ENCODE results near the gene UNCX. TPM values are rescaled to one million over a fixed set of nuclear protein-coding genes. Genes with fewer than 3 reads are reported as not detected.

UNCX gene
- total RNA-seq, 1 experiment from 2014 or later, result not detected

GRCh38 chr7:1267016-1267900 is 34.6 kb downstream of the UNCX start:
- ChIA-PET RAD21 (ENCODE audit: low non-redundant PET in 1 of 2, low total read pairs in 2 of 2, uncharacterized antibody in 2 of 2, unreplicated experiment in 2 of 2) (no interaction called here), CTCF (no interaction called here), POLR2A (no interaction called here)
- no peaks in the 10 kb centered on the region for H3K36me3 ChIP-seq (ENCODE audit: control insufficient read depth in 1 of 2, insufficient read depth in 2 of 2, low read length in 2 of 2)
- H3K79me2 ChIP-seq (ENCODE audit: insufficient read depth, low read length), result no peaks in the 10 kb centered on the region
- H3K27ac ChIP-seq (ENCODE audit: low read depth, low read length), result no peak overlapping the region
- no peak for ATAC-seq
- TF ChIP-seq ZBTB33 (IDR thresholded peaks at IDR 0.05; ENCODE audit: extremely low read depth, insufficient replicate concordance, low read length), result no peak
- TF ChIP-seq, protein P1, sequence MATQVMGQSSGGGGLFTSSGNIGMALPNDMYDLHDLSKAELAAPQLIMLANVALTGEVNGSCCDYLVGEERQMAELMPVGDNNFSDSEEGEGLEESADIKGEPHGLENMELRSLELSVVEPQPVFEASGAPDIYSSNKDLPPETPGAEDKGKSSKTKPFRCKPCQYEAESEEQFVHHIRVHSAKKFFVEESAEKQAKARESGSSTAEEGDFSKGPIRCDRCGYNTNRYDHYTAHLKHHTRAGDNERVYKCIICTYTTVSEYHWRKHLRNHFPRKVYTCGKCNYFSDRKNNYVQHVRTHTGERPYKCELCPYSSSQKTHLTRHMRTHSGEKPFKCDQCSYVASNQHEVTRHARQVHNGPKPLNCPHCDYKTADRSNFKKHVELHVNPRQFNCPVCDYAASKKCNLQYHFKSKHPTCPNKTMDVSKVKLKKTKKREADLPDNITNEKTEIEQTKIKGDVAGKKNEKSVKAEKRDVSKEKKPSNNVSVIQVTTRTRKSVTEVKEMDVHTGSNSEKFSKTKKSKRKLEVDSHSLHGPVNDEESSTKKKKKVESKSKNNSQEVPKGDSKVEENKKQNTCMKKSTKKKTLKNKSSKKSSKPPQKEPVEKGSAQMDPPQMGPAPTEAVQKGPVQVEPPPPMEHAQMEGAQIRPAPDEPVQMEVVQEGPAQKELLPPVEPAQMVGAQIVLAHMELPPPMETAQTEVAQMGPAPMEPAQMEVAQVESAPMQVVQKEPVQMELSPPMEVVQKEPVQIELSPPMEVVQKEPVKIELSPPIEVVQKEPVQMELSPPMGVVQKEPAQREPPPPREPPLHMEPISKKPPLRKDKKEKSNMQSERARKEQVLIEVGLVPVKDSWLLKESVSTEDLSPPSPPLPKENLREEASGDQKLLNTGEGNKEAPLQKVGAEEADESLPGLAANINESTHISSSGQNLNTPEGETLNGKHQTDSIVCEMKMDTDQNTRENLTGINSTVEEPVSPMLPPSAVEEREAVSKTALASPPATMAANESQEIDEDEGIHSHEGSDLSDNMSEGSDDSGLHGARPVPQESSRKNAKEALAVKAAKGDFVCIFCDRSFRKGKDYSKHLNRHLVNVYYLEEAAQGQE (IDR thresholded peaks at IDR 0.05; ENCODE audit: low read depth), result no peak
- no peak for TF ChIP-seq RAD21 (IDR thresholded peaks at IDR 0.05; ENCODE audit: low read depth)
- TF ChIP-seq CEBPB (IDR thresholded peaks at IDR 0.05; ENCODE audit: low read depth), result no peak
- no peak for TF ChIP-seq JUND (IDR thresholded peaks at IDR 0.05)
- no peak for TF ChIP-seq ZFX (IDR thresholded peaks at IDR 0.05)
- no peak for TF ChIP-seq EZH2phosphoT487 (IDR thresholded peaks at IDR 0.05; ENCODE audit: borderline replicate concordance)
- no peak for TF ChIP-seq MAX (IDR thresholded peaks at IDR 0.05)
- no peak for TF ChIP-seq POLR2AphosphoS5 (IDR thresholded peaks at IDR 0.05; ENCODE audit: low read depth, low read length)
- no peak for TF ChIP-seq ATF3 (IDR thresholded peaks at IDR 0.05)
- no peak for TF ChIP-seq CTCF (IDR thresholded peaks at IDR 0.05 in 2 of 3, conservative IDR thresholded peaks at IDR 0.05 in 1 of 3; ENCODE audit: borderline replicate concordance in 1 of 3, insufficient read depth in 1 of 3, low read depth in 2 of 3, low read length in 2 of 3)
- no peak for TF ChIP-seq SRF (IDR thresholded peaks at IDR 0.05; ENCODE audit: low read depth)
- TF ChIP-seq EZH2 (IDR thresholded peaks at IDR 0.05), result no peak
- no peak for TF ChIP-seq YY1 (IDR thresholded peaks at IDR 0.05; ENCODE audit: extremely low read depth, insufficient replicate concordance, low read depth, low read length)
- TF ChIP-seq ZNF274 (IDR thresholded peaks at IDR 0.05; ENCODE audit: low read depth, low read length), result no peak
- H2AFZ ChIP-seq (ENCODE audit: low read depth, low read length, poor library complexity, severe bottlenecking), result no peak overlapping the region
- DNase-seq (ENCODE audit: low read depth, low spot score), result no peak
- H3K4me1 ChIP-seq (ENCODE audit: control insufficient read depth in 1 of 2, insufficient read depth in 2 of 2, low read length in 2 of 2), result no peaks in the 10 kb centered on the region
- H3K9me2 ChIP-seq (ENCODE audit: insufficient read depth), result no peaks in the 10 kb centered on the region
- no TSS peak for BruUV-seq (replicated peaks)
- H3K4me3 ChIP-seq (replicated peaks in 1 of 2; ENCODE audit: low read depth in 1 of 2, low read length in 2 of 2), result no peak overlapping the region
- no peak overlapping the region for H3K9ac ChIP-seq (ENCODE audit: low read length)
- no peaks in the 10 kb centered on the region for H3K9me3 ChIP-seq (ENCODE audit: control insufficient read depth in 1 of 2, insufficient read depth in 1 of 2, low read depth in 1 of 2, low read length in 2 of 2)
- H3K27me3 ChIP-seq (ENCODE audit: insufficient read depth, low read length), result peaks cover 14% of the 10 kb centered on the region; the same call in 1 of the 2 replicates
- no peaks in the 10 kb centered on the region for H4K20me1 ChIP-seq (ENCODE audit: insufficient read depth)
- intact Hi-C loops (cut with micrococcal nuclease), result no loop called here
- no peak overlapping the region for H3K4me2 ChIP-seq (ENCODE audit: low read length)

All from HCT116 (cell line).